NCI-H1694 treated with DMSO at 0.1 percent for 48 hours (cell line): Measurements from ENCODE around the gene MYG1.
A peak's percentile ranks its signal among the peaks of the same experiment; 100 is the strongest.
"Not testable (repeated sequence)": the region's sequence is repeated elsewhere in the genome, so short reads cannot be mapped to it uniquely, and the experiment has no call there.

Source experiments
- DNase-seq: peaks from one replicate; lab custom pipeline; 2025; lab: John Stamatoyannopoulos, UW

The MYG1 gene

GRCh38 chr12:53327435-53328042 is 28.0 kb downstream of the MYG1 start:
- DNase-seq, result no peak

- DNase-seq, result no peak
Measured at GRCh38 chr12:53328043-53328435, 28.5 kb downstream of the MYG1 start.

- no peak for DNase-seq
Measured at GRCh38 chr12:53330671-53331070, 31.2 kb downstream of the MYG1 start.

GRCh38 chr12:53332339-53332738 is 32.8 kb downstream of the MYG1 start:
- DNase-seq, result not testable (repeated sequence)

GRCh38 chr12:53332744-53333143 is 33.2 kb downstream of the MYG1 start:
- DNase-seq, result no peak

GRCh38 chr12:53333289-53333688 is 33.8 kb downstream of the MYG1 start:
- DNase-seq, result no peak

- no peak for DNase-seq
Measured at GRCh38 chr12:53333845-53334244, 34.4 kb downstream of the MYG1 start.

- DNase-seq, result no peak
Measured at GRCh38 chr12:53334822-53335221, 35.3 kb downstream of the MYG1 start.

GRCh38 chr12:53336181-53336681 is 36.7 kb downstream of the MYG1 start, which contains the start of gene SP7:
TSS of gene SP7 (minus strand) at chr12:53336354. CDS start at chr12:53335646, 708 bp downstream.
- no peak for DNase-seq

- no peak for DNase-seq
Measured at GRCh38 chr12:53338017-53338416, 38.5 kb downstream of the MYG1 start.

- no peak for DNase-seq
Measured at GRCh38 chr12:53338916-53339315, 39.4 kb downstream of the MYG1 start.

- no peak for DNase-seq
Measured at GRCh38 chr12:53340398-53340797, 40.9 kb downstream of the MYG1 start.

GRCh38 chr12:53343449-53343848 is 44.0 kb downstream of the MYG1 start:
- DNase-seq, result no peak

GRCh38 chr12:53343969-53344368 is 44.5 kb downstream of the MYG1 start:
- DNase-seq, result no peak

GRCh38 chr12:53344487-53344823 is 45.0 kb downstream of the MYG1 start:
- no peak for DNase-seq

GRCh38 chr12:53344824-53345485 is 45.5 kb downstream of the MYG1 start:
- peak; percentile 39 for DNase-seq

- peak; percentile 2 for DNase-seq
Measured at GRCh38 chr12:53345486-53346188, 46.1 kb downstream of the MYG1 start.

- DNase-seq, result no peak
Measured at GRCh38 chr12:53346491-53346890, 47.0 kb downstream of the MYG1 start.

- DNase-seq, result no peak
Measured at GRCh38 chr12:53347905-53348304, 48.4 kb downstream of the MYG1 start.

GRCh38 chr12:53352331-53353256 is 53.1 kb downstream of the MYG1 start:
- DNase-seq, result peak; percentile 50

GRCh38 chr12:53353257-53353655 is 53.8 kb downstream of the MYG1 start:
- DNase-seq, result no peak

GRCh38 chr12:53355121-53355520 is 55.6 kb downstream of the MYG1 start:
- no peak for DNase-seq
